ENCODE data around the gene POLE3.
"Not testable (repeated sequence)": the region's sequence is repeated elsewhere in the genome, so short reads cannot be mapped to it uniquely, and the experiment has no call there.

Gene POLE3

GRCh38 chr9:113410207-113410864 lies at the start of gene POLE3, which contains the start of gene C9orf43:
Gene POLE3 (minus strand): TSS chr9:113410675. CDS start chr9:113410293, 382 bp downstream.
Gene C9orf43 (plus strand): TSS chr9:113410747. CDS start chr9:113413494, 2,747 bp downstream.
- peak; percentile 95 for DNase-seq (ENCODE audit: low read depth)

GRCh38 chr9:113456235-113456634 lies 45.8 kb upstream of the POLE3 start:
- DNase-seq (ENCODE audit: low read depth), result peak; percentile 55

- peak; percentile 98 for DNase-seq (ENCODE audit: low read depth)
Observed at GRCh38 chr9:113454914-113455761, 44.7 kb upstream of the POLE3 start.

- DNase-seq (ENCODE audit: low read depth), result no peak
Observed at GRCh38 chr9:113452113-113452605, 41.7 kb upstream of the POLE3 start.

- no peak for DNase-seq (ENCODE audit: low read depth)
Observed at GRCh38 chr9:113449376-113449775, 38.9 kb upstream of the POLE3 start.

- peak; percentile 52 for DNase-seq (ENCODE audit: low read depth)
Observed at GRCh38 chr9:113446323-113446740, 35.9 kb upstream of the POLE3 start.

GRCh38 chr9:113444736-113445135 lies 34.3 kb upstream of the POLE3 start:
- no peak for DNase-seq (ENCODE audit: low read depth)

GRCh38 chr9:113437716-113438115 lies 27.2 kb upstream of the POLE3 start:
- DNase-seq (ENCODE audit: low read depth), result not testable (repeated sequence)

GRCh38 chr9:113436728-113437515 lies 26.4 kb upstream of the POLE3 start:
- peak; percentile 4 for DNase-seq (ENCODE audit: low read depth)

GRCh38 chr9:113431191-113431590 lies 20.7 kb upstream of the POLE3 start:
- DNase-seq (ENCODE audit: low read depth), result no peak

- no peak for DNase-seq (ENCODE audit: low read depth)
Observed at GRCh38 chr9:113428062-113428615, 17.7 kb upstream of the POLE3 start.

- DNase-seq (ENCODE audit: low read depth), result peak; percentile 82
Observed at GRCh38 chr9:113427629-113428028, 17.2 kb upstream of the POLE3 start.

GRCh38 chr9:113426701-113427100 lies 16.2 kb upstream of the POLE3 start:
- peak; percentile 39 for DNase-seq (ENCODE audit: low read depth)

- DNase-seq (ENCODE audit: low read depth), result no peak
Observed at GRCh38 chr9:113425072-113425471, 14.6 kb upstream of the POLE3 start.

GRCh38 chr9:113421726-113422125 lies 11.3 kb upstream of the POLE3 start:
- DNase-seq (ENCODE audit: low read depth), result no peak

- DNase-seq (ENCODE audit: low read depth), result no peak
Observed at GRCh38 chr9:113417370-113417769, 6.9 kb upstream of the POLE3 start.

- DNase-seq (ENCODE audit: low read depth), result no peak
Observed at GRCh38 chr9:113416149-113416721, 5.8 kb upstream of the POLE3 start.

- DNase-seq (ENCODE audit: low read depth), result peak; percentile 11
Observed at GRCh38 chr9:113409883-113410206, 630 bp downstream of the POLE3 start.

- no peak for DNase-seq (ENCODE audit: low read depth)
Observed at GRCh38 chr9:113409481-113409880, 994 bp downstream of the POLE3 start.

- DNase-seq (ENCODE audit: low read depth), result peak; percentile 72
Observed at GRCh38 chr9:113406873-113407511, 3.5 kb downstream of the POLE3 start.

- DNase-seq (ENCODE audit: low read depth), result not testable (repeated sequence)
Observed at GRCh38 chr9:113406353-113406752, 4.1 kb downstream of the POLE3 start.
